Measurements from ENCODE around the gene CADM1. TPM values are rescaled to one million over a fixed set of nuclear protein-coding genes. Genes with fewer than 3 reads are reported as not detected.

Gene CADM1
- polyA plus RNA-seq, 1 donor (not counting 4 experiments of a cell fraction or from before 2014, with no cell fraction given), result 9.5 TPM

DNA sequence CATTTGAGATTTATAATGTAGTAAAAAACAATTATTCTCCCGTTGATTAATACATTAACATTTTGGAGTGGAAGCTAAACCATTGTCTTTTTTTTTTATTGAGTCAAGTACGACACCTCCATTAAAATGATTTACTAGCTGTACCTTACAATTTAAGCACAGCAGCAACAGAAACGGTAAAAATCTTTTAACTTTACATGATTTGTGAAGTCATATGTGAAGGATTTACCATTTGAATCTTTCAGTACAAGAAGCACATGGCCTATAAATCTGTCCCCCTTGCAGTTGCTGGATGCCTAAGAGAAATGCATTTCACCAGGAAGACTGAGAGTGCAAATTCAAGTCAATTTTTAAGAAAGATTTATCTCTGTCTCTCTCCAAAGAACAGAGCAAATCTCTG lies 324.6 kb downstream of the CADM1 start:
- no peak overlapping the region for H3K27ac ChIP-seq (ENCODE audit: control insufficient read depth, insufficient read depth, low read length)
- TF ChIP-seq, protein P1, sequence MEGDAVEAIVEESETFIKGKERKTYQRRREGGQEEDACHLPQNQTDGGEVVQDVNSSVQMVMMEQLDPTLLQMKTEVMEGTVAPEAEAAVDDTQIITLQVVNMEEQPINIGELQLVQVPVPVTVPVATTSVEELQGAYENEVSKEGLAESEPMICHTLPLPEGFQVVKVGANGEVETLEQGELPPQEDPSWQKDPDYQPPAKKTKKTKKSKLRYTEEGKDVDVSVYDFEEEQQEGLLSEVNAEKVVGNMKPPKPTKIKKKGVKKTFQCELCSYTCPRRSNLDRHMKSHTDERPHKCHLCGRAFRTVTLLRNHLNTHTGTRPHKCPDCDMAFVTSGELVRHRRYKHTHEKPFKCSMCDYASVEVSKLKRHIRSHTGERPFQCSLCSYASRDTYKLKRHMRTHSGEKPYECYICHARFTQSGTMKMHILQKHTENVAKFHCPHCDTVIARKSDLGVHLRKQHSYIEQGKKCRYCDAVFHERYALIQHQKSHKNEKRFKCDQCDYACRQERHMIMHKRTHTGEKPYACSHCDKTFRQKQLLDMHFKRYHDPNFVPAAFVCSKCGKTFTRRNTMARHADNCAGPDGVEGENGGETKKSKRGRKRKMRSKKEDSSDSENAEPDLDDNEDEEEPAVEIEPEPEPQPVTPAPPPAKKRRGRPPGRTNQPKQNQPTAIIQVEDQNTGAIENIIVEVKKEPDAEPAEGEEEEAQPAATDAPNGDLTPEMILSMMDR (optimal IDR thresholded peaks at IDR 0.05 in 1 of 3, IDR thresholded peaks at IDR 0.05 in 1 of 3, conservative IDR thresholded peaks at IDR 0.05 in 1 of 3; ENCODE audit: extremely low read depth in 1 of 3, insufficient read depth in 2 of 3, low read length in 3 of 3), result no peak
- no peak for TF ChIP-seq EZH2 (IDR thresholded peaks at IDR 0.05; ENCODE audit: low read length)
- no peaks in the 10 kb centered on the region for H3K27me3 ChIP-seq (ENCODE audit: control insufficient read depth, extremely low read depth, insufficient read depth, low read length)
- no peaks in the 10 kb centered on the region for H3K4me1 ChIP-seq (ENCODE audit: control insufficient read depth, extremely low read depth, insufficient read depth, low read length)
- no peaks in the 10 kb centered on the region for H3K9me1 ChIP-seq (ENCODE audit: control insufficient read depth, extremely low read depth, insufficient read depth, low read length)
- no peak overlapping the region for H3K9ac ChIP-seq (ENCODE audit: control insufficient read depth, extremely low read depth, insufficient read depth, low read length)
- dilution Hi-C loops (cut with MboI; ENCODE audit: extremely low pct_ligation_motif_present, low sequenced_read_pairs), result no loop called here
- no peak overlapping the region for H3K4me3 ChIP-seq (ENCODE audit: control insufficient read depth in 2 of 3, extremely low read depth in 1 of 3, insufficient read depth in 2 of 3, low read depth in 1 of 3, low read length in 3 of 3)
- FAIRE-seq (no peak), DNase-seq (ENCODE audit: low read depth, low spot score) (no peak)
- H3K4me2 ChIP-seq (ENCODE audit: control insufficient read depth, extremely low read depth, insufficient read depth, low read depth, low read length), result no peak overlapping the region
- H2AFZ ChIP-seq (ENCODE audit: control insufficient read depth, low read length), result no peak overlapping the region
- H3K36me3 ChIP-seq (ENCODE audit: control insufficient read depth in 2 of 2, extremely low read depth in 1 of 2, insufficient read depth in 2 of 2, low read length in 2 of 2), result no peaks in the 10 kb centered on the region
- H4K20me1 ChIP-seq (ENCODE audit: control insufficient read depth, extremely low read depth, insufficient read depth, low read length), result no peaks in the 10 kb centered on the region
- no peaks in the 10 kb centered on the region for H3K79me2 ChIP-seq (ENCODE audit: control insufficient read depth, insufficient read depth, low read length)
- no peaks in the 10 kb centered on the region for H3K9me3 ChIP-seq (ENCODE audit: control insufficient read depth, low read depth, low read length)

DNA sequence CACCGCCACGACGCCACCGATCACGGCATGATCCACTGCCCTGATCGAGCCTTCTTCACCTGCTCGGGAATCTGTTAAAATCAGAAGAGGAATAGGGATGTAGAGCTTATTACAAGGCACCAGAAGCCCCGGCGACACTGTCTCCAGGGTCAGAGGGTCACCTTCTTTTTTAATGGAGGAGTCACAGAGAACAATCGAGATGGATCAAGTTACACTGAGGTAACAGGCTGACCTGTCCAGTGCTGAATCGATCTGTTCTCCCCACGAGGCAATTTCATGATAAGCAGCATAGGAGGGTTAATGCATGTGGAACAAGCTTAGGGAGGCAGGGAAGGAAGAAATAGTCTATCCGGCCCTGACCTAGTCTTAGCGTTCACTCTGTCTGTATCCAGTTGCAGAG lies 325.5 kb downstream of the CADM1 start:
- dilution Hi-C loops (cut with MboI; ENCODE audit: extremely low pct_ligation_motif_present, low sequenced_read_pairs), result no loop called here
- Histone ChIP-seq H3K36me3 (ENCODE audit: control insufficient read depth in 2 of 2, extremely low read depth in 1 of 2, insufficient read depth in 2 of 2, low read length in 2 of 2) (no peaks in the 10 kb centered on the region), H3K27me3 (ENCODE audit: control insufficient read depth, extremely low read depth, insufficient read depth, low read length) (no peaks in the 10 kb centered on the region), H3K4me2 (ENCODE audit: control insufficient read depth, extremely low read depth, insufficient read depth, low read depth, low read length) (no peak overlapping the region), H3K4me1 (ENCODE audit: control insufficient read depth, extremely low read depth, insufficient read depth, low read length) (no peaks in the 10 kb centered on the region), H3K9ac (ENCODE audit: control insufficient read depth, extremely low read depth, insufficient read depth, low read length) (no peak overlapping the region), H3K9me3 (ENCODE audit: control insufficient read depth, low read depth, low read length) (no peaks in the 10 kb centered on the region), H3K79me2 (ENCODE audit: control insufficient read depth, insufficient read depth, low read length) (no peaks in the 10 kb centered on the region), H2AFZ (ENCODE audit: control insufficient read depth, low read length) (no peak overlapping the region), H4K20me1 (ENCODE audit: control insufficient read depth, extremely low read depth, insufficient read depth, low read length) (no peaks in the 10 kb centered on the region), H3K9me1 (ENCODE audit: control insufficient read depth, extremely low read depth, insufficient read depth, low read length) (no peaks in the 10 kb centered on the region), H3K4me3 (ENCODE audit: control insufficient read depth in 2 of 3, extremely low read depth in 1 of 3, insufficient read depth in 2 of 3, low read depth in 1 of 3, low read length in 3 of 3) (no peak overlapping the region), H3K27ac (ENCODE audit: control insufficient read depth, insufficient read depth, low read length) (no peak overlapping the region)
- TF ChIP-seq, protein P1 (optimal IDR thresholded peaks at IDR 0.05 in 1 of 3, IDR thresholded peaks at IDR 0.05 in 1 of 3, conservative IDR thresholded peaks at IDR 0.05 in 1 of 3; ENCODE audit: extremely low read depth in 1 of 3, insufficient read depth in 2 of 3, low read length in 3 of 3), result no peak
- no peak for TF ChIP-seq EZH2 (IDR thresholded peaks at IDR 0.05; ENCODE audit: low read length)
- FAIRE-seq (no peak), DNase-seq (ENCODE audit: low read depth, low spot score) (no peak)

Data from keratinocyte (primary cell).